H9 (cell line): ENCODE measurements around the gene BEGAIN. TPM values are rescaled to one million over a fixed set of nuclear protein-coding genes. Genes with fewer than 3 reads are reported as not detected.

Experiments used
- DNase-seq: peaks from one replicate; pipeline ENCODE4 v3.0.0-alpha.2; 2017
- H2AFZ ChIP-seq: one replicate; pipeline ENCODE4 v1.6.1; 2013; ENCODE audit warnings: mild to moderate bottlenecking, low read length, control low read depth, moderate library complexity
- H2AK5ac ChIP-seq: 2 replicates; pipeline ENCODE4 v1.6.1; 2013; ENCODE audit warnings: low read length, control low read depth, mixed read lengths; ENCODE audit not compliant: insufficient read length
- H2BK120ac ChIP-seq: one replicate; pipeline ENCODE4 v1.6.1; 2013; ENCODE audit warnings: low read depth, mild to moderate bottlenecking, low read length, control low read depth, inconsistent platforms; ENCODE audit not compliant: poor library complexity, severe bottlenecking
- H2BK12ac ChIP-seq: 2 replicates; pipeline ENCODE4 v1.6.1; 2013; ENCODE audit warnings: low read length, control low read depth, mixed read lengths, low read depth; ENCODE audit not compliant: insufficient read length
- H2BK15ac ChIP-seq: 2 replicates; pipeline ENCODE4 v1.6.1; 2013; ENCODE audit warnings: low read depth, low read length, control low read depth
- H2BK20ac ChIP-seq: one replicate; pipeline ENCODE4 v1.6.1; 2013; ENCODE audit warnings: low read depth, mild to moderate bottlenecking, low read length, control low read depth, inconsistent platforms; ENCODE audit not compliant: poor library complexity, severe bottlenecking
- H2BK5ac ChIP-seq: 2 replicates; pipeline ENCODE4 v1.6.1; 2013; ENCODE audit warnings: low read length, control low read depth, mixed read lengths; ENCODE audit not compliant: insufficient read length
- H3K14ac ChIP-seq: 2 replicates; pipeline ENCODE4 v1.6.1; 2013; ENCODE audit warnings: low read length, control low read depth; ENCODE audit not compliant: insufficient read depth
- H3K18ac ChIP-seq: 2 replicates; pipeline ENCODE4 v1.6.1; 2013; ENCODE audit warnings: low read depth, mild to moderate bottlenecking, mixed read lengths, low read length, control low read depth; ENCODE audit not compliant: insufficient read length
- H3K23ac ChIP-seq: 2 replicates; pipeline ENCODE4 v1.6.1; 2013; ENCODE audit warnings: low read length, control low read depth, mixed read lengths, low read depth; ENCODE audit not compliant: insufficient read length
- H3K23me2 ChIP-seq: 2 replicates; pipeline ENCODE4 v1.6.1; 2013; ENCODE audit warnings: low read depth, mild to moderate bottlenecking, mixed read lengths, low read length, control low read depth; ENCODE audit not compliant: insufficient read length, poor library complexity, severe bottlenecking
- H3K27ac ChIP-seq: 2 replicates; pipeline ENCODE4 v1.5.1; 2013; ENCODE audit warnings: low read length, control low read depth, mixed read lengths, low read depth; ENCODE audit not compliant: insufficient read length
- H3K27me3 ChIP-seq: 2 replicates; pipeline ENCODE4 v1.6.1; 2013; ENCODE audit warnings: low read length, control low read depth, inconsistent platforms; ENCODE audit not compliant: insufficient read depth
- H3K4ac ChIP-seq: 2 replicates; pipeline ENCODE4 v1.6.1; 2013; ENCODE audit warnings: low read depth, mild to moderate bottlenecking, control low read depth, inconsistent platforms, low read length, moderate library complexity
- H3K4me1 ChIP-seq: 2 replicates; pipeline ENCODE4 v1.6.1; 2013; ENCODE audit warnings: low read length, control low read depth, inconsistent platforms; ENCODE audit not compliant: insufficient read depth
- H3K4me2 ChIP-seq: 2 replicates; pipeline ENCODE4 v1.6.1; 2013; ENCODE audit warnings: low read length, control low read depth, mixed read lengths; ENCODE audit not compliant: insufficient read length, insufficient read depth
- H3K56ac ChIP-seq: 2 replicates; pipeline ENCODE4 v1.6.1; 2013; ENCODE audit warnings: low read depth, mild to moderate bottlenecking, mixed read lengths, low read length, control low read depth; ENCODE audit not compliant: insufficient read length
- H3K79me1 ChIP-seq: 2 replicates; pipeline ENCODE4 v1.6.1; 2013; ENCODE audit warnings: low read depth, mild to moderate bottlenecking, moderate library complexity, low read length, control low read depth, inconsistent platforms; ENCODE audit not compliant: insufficient read depth, poor library complexity, severe bottlenecking
- H3K79me2 ChIP-seq: 2 replicates; pipeline ENCODE4 v1.6.1; 2013; ENCODE audit warnings: low read length, control low read depth, inconsistent platforms; ENCODE audit not compliant: insufficient read depth
- H3K9ac ChIP-seq: 2 replicates; pipeline ENCODE4 v1.6.1; 2013; ENCODE audit warnings: low read length, control low read depth, mixed read lengths; ENCODE audit not compliant: insufficient read length; ENCODE audit errors: extremely low read depth
- H3K9me3 ChIP-seq: one replicate; pipeline ENCODE4 v1.6.1; 2013; ENCODE audit warnings: low read depth, low read length, inconsistent platforms; ENCODE audit not compliant: control insufficient read depth
- H3T11ph ChIP-seq: one replicate; pipeline ENCODE4 v1.6.1; 2013; ENCODE audit warnings: mild to moderate bottlenecking, low read length, control low read depth, inconsistent platforms
- H4K20me1 ChIP-seq: one replicate; pipeline ENCODE4 v1.6.1; 2013; ENCODE audit not compliant: control insufficient read depth, insufficient read length, insufficient read depth
- H4K5ac ChIP-seq: 2 replicates; pipeline ENCODE4 v1.6.1; 2013; ENCODE audit warnings: low read depth, mild to moderate bottlenecking, mixed read lengths, low read length, control low read depth; ENCODE audit not compliant: insufficient read length
- H4K8ac ChIP-seq: replicated peaks from 2 replicates; pipeline ENCODE4 v1.6.1; 2013; ENCODE audit warnings: low read length, control low read depth, mixed read lengths, low read depth; ENCODE audit not compliant: insufficient read length
- H4K91ac ChIP-seq: 2 replicates; pipeline ENCODE4 v1.6.1; 2013; ENCODE audit warnings: low read depth, mild to moderate bottlenecking, moderate library complexity, mixed read lengths, low read length, control low read depth; ENCODE audit not compliant: insufficient read length
- H3K27ac Mint-ChIP-seq, 3 experiments: 2 replicates in 2 of 3; 3 replicates in 1 of 3; pipeline ENCODE4 v1.8.0; 2020 to 2021; ENCODE audit warnings: mixed read lengths in 3 of 3, mild to moderate bottlenecking in 1 of 3, moderate library complexity in 1 of 3
- H3K27me3 Mint-ChIP-seq: 2 replicates; pipeline ENCODE4 v1.8.0; 2021; ENCODE audit warnings: low read depth, mild to moderate bottlenecking, moderate library complexity, mixed read lengths
- H3K36me3 Mint-ChIP-seq, 3 experiments: 2 replicates in 2 of 3; 3 replicates in 1 of 3; pipeline ENCODE4 v1.8.0; 2020 to 2021; ENCODE audit warnings: low read depth in 3 of 3, mixed read lengths in 3 of 3; ENCODE audit not compliant: insufficient read depth in 1 of 3
- H3K4me1 Mint-ChIP-seq, 2 experiments: 2 replicates each; pipeline ENCODE4 v1.8.0; 2020; ENCODE audit warnings: mixed read lengths in 2 of 2
- H3K4me3 Mint-ChIP-seq, 2 experiments: 2 replicates in 1 of 2; 3 replicates in 1 of 2; pipeline ENCODE4 v1.8.0; 2020 to 2021; ENCODE audit warnings: mild to moderate bottlenecking in 2 of 2, mixed read lengths in 2 of 2, moderate library complexity in 1 of 2
- H3K9me3 Mint-ChIP-seq, 2 experiments: 2 replicates in 1 of 2; 3 replicates in 1 of 2; pipeline ENCODE4 v1.8.0; 2020; ENCODE audit warnings: mild to moderate bottlenecking in 2 of 2, mixed read lengths in 2 of 2, moderate library complexity in 1 of 2
- CTCF ChIP-seq: fragments of 200-600 bp; sonication (generic); conservative IDR thresholded peaks from 3 replicates; pipeline ENCODE4 v1.8.0; 2021; ENCODE audit warnings: antibody characterized with exemption, mild to moderate bottlenecking
- WGBS: extraction: QIAGEN DNeasy Blood & Tissue Kit; methylation state at CpG from one replicate; pipeline ENCODE4 v1.1.7; 2013; ENCODE audit warnings: missing lambda C conversion rate, low lambda C conversion rate, mixed read lengths; ENCODE audit not compliant: insufficient read length; ENCODE audit errors: extremely low coverage; 5-methylcytosine and 5-hydroxymethylcytosine counted together
- total RNA-seq: library from RNA; stranded (reverse); gene quantifications from 2 replicates; pipeline ENCODE4 v1.2.1, GENCODE V29; 2021

BEGAIN gene
- total RNA-seq, 1 experiment from 2014 or later: 2.6 TPM

- Mint-ChIP-seq H3K36me3 (no peaks in the 10 kb centered on the region), H3K27me3 (no peaks in the 10 kb centered on the region), H3K4me1 (peaks cover 9 to 11% of the 10 kb centered on the region in 2 experiments), H3K4me3 (no peak overlapping the region), H3K27ac (peak overlapping the region in 1 of 3 experiments; percentile 53; a peak in 2 of 7 replicates), H3K9me3 (no peaks in the 10 kb centered on the region)
- Histone ChIP-seq H2BK120ac (no peak overlapping the region), H2BK12ac (no peak overlapping the region), H3K79me1 (no peaks in the 10 kb centered on the region), H3T11ph (no peak overlapping the region), H2BK5ac (no peak overlapping the region), H4K20me1 (peaks cover 3% of the 10 kb centered on the region), H2AFZ (no peak overlapping the region), H3K4me1 (no peaks in the 10 kb centered on the region), H3K23ac (no peak overlapping the region), H3K18ac (no peak overlapping the region), H2BK20ac (no peak overlapping the region), H3K27me3 (no peaks in the 10 kb centered on the region; the same call in 1 of the 2 replicates), H3K27ac (no peak overlapping the region), H3K14ac (no peak overlapping the region), H3K56ac (no peak overlapping the region), H3K23me2 (no peaks in the 10 kb centered on the region), H4K8ac (no peak overlapping the region), H3K4me2 (no peak overlapping the region), H3K79me2 (no peaks in the 10 kb centered on the region), H2AK5ac (no peak overlapping the region), H2BK15ac (no peak overlapping the region), H4K91ac (no peak overlapping the region), H3K4ac (no peak overlapping the region), H3K9me3 (no peaks in the 10 kb centered on the region), H4K5ac (no peak overlapping the region), H3K9ac (no peak overlapping the region)
- no CpG with 5 or more reads among the region's 13 CpGs for WGBS
- TF ChIP-seq CTCF: no peak
- DNase-seq: no peak
These were observed 56.7 kb downstream of the BEGAIN start for GRCh38 chr14:100530270-100531072.
